DMS153 treated with DMSO at 0.1 percent for 48 hours (cell line): ENCODE results near the gene CERS1.

ENCODE experiments used
- DNase-seq: peaks from one replicate; lab custom pipeline; 2025; ENCODE audit not compliant: unreplicated experiment; lab: John Stamatoyannopoulos, UW

The CERS1 gene

DNA sequence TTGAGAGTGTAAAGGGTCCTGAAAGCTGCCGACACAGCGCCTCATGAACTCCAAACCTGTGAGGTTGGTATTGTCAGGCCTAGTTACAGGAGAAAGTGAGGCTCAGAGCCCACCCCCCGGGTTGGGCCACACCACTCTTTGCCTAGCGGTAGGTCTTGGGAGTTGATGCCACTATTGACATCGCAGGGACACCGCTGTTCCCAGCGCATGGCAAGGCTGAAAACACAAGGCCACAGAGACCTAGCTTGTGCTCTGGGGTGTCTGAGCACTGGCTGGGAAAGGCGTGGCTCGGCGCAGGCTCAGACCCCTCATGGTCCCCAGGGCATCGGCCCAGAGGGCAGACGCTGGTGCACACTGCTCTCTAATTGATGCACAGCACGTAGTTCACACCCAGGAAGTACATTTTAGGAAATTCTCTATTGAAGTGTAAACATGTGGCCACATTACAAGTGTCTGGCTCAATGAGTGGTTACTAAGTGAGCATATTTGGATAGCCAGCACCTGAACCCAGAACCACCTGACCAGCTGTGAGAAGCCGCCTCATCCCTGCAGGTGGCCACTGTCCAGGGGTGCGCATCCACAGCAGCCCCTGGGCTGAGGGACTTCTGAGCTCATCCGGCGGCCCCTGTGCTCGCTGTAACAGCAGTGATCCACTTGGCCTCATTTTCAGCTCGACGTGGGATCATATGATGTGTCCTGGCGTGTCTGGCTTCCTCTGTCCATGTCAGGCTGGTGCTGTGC is 36.9 kb downstream of the CERS1 start:
- no peak for DNase-seq

- no peak for DNase-seq
Observed at GRCh38 chr19:18857223-18857622, 38.7 kb downstream of the CERS1 start.

GRCh38 chr19:18856385-18857126 is 39.4 kb downstream of the CERS1 start:
- no peak for DNase-seq

DNA sequence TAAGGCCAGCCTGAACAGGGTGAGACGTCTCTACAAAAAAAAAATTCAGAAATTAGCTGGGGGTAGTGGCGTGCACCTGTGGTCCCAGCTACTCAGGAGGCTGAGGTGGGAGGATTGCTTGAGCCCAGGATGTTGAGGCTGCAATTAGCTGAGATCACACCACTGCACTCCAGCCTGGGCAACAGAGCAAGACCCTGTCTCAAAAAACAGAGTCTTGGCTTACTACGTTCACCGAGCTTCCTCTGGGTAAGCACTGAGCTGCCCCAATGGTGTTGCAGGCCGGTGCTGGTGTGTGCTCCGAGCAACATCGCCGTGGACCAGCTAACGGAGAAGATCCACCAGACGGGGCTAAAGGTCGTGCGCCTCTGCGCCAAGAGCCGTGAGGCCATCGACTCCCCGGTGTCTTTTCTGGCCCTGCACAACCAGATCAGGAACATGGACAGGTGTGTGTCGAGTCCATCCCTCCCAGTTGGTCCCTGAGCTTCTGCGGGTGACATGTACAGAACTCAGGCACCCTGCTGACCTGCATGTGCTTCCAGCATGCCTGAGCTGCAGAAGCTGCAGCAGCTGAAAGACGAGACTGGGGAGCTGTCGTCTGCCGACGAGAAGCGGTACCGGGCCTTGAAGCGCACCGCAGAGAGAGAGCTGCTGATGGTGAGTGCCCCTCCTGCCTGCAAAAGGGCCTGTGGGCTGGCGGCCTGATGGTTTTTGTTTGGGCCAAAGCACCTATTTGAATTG is 40.1 kb downstream of the CERS1 start:
- no peak for DNase-seq

- no peak for DNase-seq
Observed at GRCh38 chr19:18854982-18855381, 41.0 kb downstream of the CERS1 start.

DNA sequence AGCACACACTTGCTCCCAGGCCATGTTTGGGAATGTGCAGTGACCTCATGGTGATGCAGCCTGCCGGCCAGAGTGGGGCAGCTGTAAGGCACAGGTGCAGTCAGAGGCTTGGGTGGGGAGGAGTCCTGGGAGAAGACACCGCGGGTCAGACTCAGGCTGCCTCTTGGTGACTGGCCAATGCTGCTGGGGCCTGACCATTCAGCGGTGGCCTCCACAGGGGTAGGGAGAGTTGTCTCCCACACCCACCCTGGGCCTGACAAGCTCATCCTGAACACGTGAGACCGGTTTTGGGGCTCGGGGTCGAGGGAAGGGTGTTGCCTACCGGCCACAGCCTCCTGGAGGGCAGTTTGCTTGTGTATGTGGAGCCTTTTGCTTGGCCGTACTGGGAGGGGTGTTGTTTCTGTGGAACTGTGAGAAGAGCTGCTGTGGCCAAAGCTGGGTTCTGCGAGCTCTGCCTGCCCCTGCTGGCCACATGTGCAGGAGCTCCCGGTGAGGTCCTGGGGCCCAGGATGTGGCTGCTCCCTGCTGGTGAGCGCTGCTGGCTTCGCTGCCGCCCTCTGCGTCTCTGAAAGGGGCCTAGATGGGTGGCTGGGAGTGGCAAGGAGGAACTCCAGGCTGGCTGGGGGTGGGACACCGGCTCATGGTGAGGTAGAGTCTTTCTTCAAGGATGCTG is 42.1 kb downstream of the CERS1 start:
- DNase-seq, result no peak

DNA sequence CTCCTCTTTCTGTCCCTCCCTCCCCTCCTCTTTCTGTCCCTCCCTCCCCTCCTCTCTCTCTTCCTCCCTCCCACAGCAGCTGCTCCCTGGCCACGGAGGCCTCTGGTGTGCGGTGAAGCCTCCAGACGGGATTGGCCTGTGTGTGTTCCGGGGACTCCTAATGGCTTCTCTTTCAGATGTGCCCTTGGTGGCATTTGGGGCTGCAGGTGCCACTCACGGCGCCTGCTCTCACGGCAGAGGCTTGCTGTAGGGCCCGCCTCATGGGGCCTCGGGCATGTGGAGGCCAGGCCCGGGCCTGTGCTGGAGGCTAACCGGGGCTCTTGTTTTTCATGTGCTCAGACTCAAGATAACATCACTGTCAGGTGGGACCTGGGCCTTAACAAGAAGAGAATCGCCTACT is 43.3 kb downstream of the CERS1 start:
- no peak for DNase-seq

GRCh38 chr19:18851673-18852325 is 44.2 kb downstream of the CERS1 start:
- DNase-seq, result no peak

- no peak for DNase-seq
Observed at GRCh38 chr19:18850471-18851375, 45.2 kb downstream of the CERS1 start.

DNA sequence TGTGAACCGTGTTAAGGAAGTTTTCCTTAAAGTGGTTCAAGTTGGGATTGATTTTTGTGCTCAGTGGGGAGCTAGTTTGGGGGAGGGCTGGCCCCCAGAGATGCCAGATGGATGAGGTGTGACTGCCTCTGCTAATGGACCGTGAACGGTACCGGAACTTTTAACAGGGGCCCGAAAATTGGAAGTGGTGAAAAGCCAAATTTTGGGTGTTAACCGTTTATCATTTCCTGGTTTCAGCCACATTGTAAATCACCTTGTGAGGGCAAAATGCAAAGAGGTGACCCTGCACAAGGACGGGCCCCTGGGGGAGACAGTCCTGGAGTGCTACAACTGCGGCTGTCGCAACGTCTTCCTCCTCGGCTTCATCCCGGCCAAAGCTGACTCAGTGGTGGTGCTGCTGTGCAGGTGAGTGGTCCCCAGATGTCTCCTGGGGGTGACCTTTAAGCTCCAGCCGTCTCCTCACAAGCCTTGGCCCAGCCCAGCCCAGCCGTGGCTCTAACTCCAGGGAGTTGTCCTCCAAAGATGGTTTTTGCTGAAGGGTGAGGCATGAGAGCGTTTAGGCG is 46.0 kb downstream of the CERS1 start:
- DNase-seq, result no peak

DNA sequence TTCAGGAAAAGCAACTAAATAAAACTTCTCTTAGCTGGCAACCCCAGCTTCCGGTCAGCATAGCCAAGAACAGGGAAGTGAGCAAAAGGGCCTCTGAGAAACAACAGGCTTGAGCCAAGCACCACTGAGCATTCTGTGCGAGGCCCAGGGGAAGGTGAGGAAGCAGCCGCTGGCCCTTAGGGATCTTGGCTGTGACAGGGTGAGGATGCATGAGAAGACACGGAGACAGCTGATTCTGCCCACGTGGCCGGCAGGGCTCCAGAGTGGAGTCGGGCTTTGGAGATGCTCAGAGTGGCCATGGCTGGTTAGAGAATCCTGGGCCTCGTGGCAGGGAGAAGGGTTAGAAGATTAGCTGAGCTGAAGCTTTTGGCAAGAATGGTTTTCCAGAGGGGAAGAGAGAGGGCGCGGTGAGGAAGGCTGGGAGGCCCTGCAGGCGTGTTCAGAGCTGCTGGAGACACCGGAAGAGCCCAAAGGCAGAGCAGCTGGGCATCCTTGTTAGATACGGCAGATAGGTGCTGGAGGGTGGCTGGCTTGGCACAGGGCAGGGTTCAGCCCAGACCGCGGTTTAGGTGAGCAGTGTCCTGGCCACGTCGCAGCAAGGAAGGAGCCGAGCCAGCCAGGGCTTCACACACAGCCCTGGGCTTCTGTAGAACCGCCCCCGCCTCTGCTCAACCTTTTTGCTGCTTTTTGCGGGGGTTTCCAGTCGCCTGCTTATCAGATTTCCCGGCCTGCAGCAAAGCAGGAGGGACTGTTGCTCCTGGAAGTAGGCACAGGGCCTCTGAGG is 46.9 kb downstream of the CERS1 start:
- DNase-seq, result no peak

- DNase-seq, result no peak
Observed at GRCh38 chr19:18847549-18848463, 48.2 kb downstream of the CERS1 start.

DNA sequence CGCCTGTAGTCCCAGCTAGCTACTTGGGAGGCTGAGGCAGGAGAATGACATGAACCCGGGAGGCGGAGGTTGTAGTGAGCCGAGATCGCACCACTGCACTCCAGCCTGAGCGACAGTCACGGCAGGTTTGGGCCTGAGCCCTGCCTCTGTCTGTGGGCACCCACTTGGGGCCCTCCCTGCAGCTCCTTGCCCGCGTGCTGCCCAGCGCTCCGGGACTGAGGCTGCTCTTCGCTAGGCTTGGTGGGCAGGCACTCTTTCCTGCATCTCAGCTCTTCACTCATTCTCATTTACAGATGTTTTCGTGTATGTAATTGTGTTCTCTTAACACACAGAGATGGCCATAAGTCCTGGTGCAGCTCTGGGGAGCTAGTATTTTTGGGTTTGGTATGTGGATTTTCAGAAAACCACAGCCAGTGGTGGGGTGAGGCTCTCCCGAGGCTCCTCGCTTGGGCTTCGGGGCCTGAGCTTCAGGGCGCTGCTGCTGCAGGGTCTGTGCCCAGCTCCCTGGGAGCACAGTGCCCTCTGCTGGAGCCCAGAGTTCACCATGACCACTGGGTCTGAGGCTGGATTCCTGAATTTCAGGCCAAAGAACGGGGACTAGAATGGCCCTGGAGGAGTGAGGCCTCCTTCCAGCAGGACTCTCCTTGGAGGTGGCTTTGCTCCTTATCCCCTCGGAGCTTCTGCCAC is 49.0 kb downstream of the CERS1 start:
- peak; percentile 32 for DNase-seq

DNA sequence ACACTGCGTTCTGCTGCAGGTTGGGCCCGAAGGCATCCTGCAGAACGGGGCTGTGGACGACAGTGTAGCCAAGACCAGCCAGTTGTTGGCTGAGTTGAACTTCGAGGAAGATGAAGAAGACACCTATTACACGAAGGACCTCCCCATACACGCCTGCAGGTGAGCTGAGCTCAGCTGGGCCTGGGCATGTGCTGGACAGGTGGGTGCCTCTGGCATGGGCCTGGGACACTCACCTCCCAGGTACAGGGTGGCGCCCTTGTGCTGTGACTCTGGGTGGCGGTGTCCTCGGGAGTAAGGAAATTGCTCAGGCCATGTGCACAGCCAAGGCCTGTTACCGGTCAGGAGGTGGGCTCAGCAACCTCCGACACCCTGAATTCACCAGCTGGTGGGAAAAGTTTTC is 50.0 kb downstream of the CERS1 start:
- DNase-seq, result no peak

GRCh38 chr19:18844806-18845329 is 51.1 kb downstream of the CERS1 start:
- DNase-seq, result no peak

GRCh38 chr19:18843960-18844359 is 52.0 kb downstream of the CERS1 start:
- no peak for DNase-seq

GRCh38 chr19:18842166-18842565 is 53.8 kb downstream of the CERS1 start:
- no peak for DNase-seq
